H1 (cell line): ENCODE data around the gene WIPI1. TPM values are rescaled to one million over a fixed set of nuclear protein-coding genes. Genes with fewer than 3 reads are reported as not detected.

Experiments
- CTCF ChIA-PET: fragments of 300-600 bp; sonication (Branson Sonifier 250); formaldehyde crosslinking; loops from one replicate; lab custom pipeline; 2021; ENCODE audit not compliant: partially characterized antibody; lab: Charles Lee
- POLR2A ChIA-PET: fragments of 300-600 bp; sonication (Branson Sonifier 250); formaldehyde crosslinking; loops from one replicate; lab custom pipeline; 2021; ENCODE audit warnings: inconsistent platforms; ENCODE audit not compliant: partially characterized antibody; lab: Charles Lee
- DNase-seq, 2 experiments: peaks; one replicate each; pipeline versions ENCODE4 v3.0.0 to v3.0.0-alpha.2; 2010 to 2022; ENCODE audit warnings: low spot score in 2 of 2, low read depth in 1 of 2, mixed read lengths in 1 of 2
- FAIRE-seq: peaks from 2 replicates; lab custom pipeline; 2011; peaks lifted over from hg19 to GRCh38; lab: Jason Lieb, UNC
- H2AFZ ChIP-seq: 2 replicates; pipeline ENCODE4 v1.8.1; 2012; ENCODE audit warnings: low read length, inconsistent platforms
- H2AK5ac ChIP-seq: 2 replicates; pipeline ENCODE4 v1.6.1; 2013; ENCODE audit warnings: low read depth, low read length
- H2BK120ac ChIP-seq: replicated peaks from 2 replicates; pipeline ENCODE3; 2013; ENCODE audit warnings: low read depth, low read length, inconsistent platforms
- H2BK12ac ChIP-seq: 2 replicates; pipeline ENCODE4 v1.6.1; 2013; ENCODE audit warnings: low read depth, low read length
- H2BK15ac ChIP-seq: 2 replicates; pipeline ENCODE4 v1.6.1; 2013; ENCODE audit warnings: low read length
- H2BK20ac ChIP-seq: 2 replicates; pipeline ENCODE4 v1.6.1; 2013; ENCODE audit warnings: low read length
- H2BK5ac ChIP-seq: 2 replicates; pipeline ENCODE4 v1.6.1; 2013; ENCODE audit warnings: low read depth, low read length
- H3K14ac ChIP-seq: 2 replicates; pipeline ENCODE4 v1.6.1; 2013; ENCODE audit warnings: inconsistent platforms; ENCODE audit not compliant: insufficient read length
- H3K18ac ChIP-seq: 2 replicates; pipeline ENCODE4 v1.6.1; 2013; ENCODE audit warnings: low read length; ENCODE audit errors: extremely low read depth
- H3K23ac ChIP-seq: 2 replicates; pipeline ENCODE4 v1.6.1; 2013; ENCODE audit warnings: inconsistent platforms; ENCODE audit not compliant: insufficient read length
- H3K23me2 ChIP-seq: 2 replicates; pipeline ENCODE4 v1.6.1; 2013; ENCODE audit warnings: low read depth, low read length
- H3K27ac ChIP-seq: 2 replicates; pipeline ENCODE4 v1.6.1; 2011; ENCODE audit warnings: low read depth, low read length, inconsistent platforms
- H3K27me3 ChIP-seq, 4 experiments: replicated peaks in 1 of 4; 1 replicate in 1 of 4; 2 replicates in 3 of 4; pipeline versions ENCODE4 v1.6.1 to v1.8.1; 2011 to 2013; ENCODE audit warnings: low read length in 3 of 4, mild to moderate bottlenecking in 3 of 4, inconsistent platforms in 2 of 4, mixed read lengths in 2 of 4, moderate library complexity in 1 of 4; ENCODE audit not compliant: control insufficient read depth in 3 of 4, insufficient read depth in 3 of 4; ENCODE audit errors: extremely low read depth in 1 of 4
- H3K36me3 ChIP-seq, 4 experiments: 2 replicates each; pipeline versions ENCODE4 v1.6.1 to v1.8.1; 2011 to 2013; ENCODE audit warnings: mild to moderate bottlenecking in 4 of 4, low read length in 3 of 4, moderate library complexity in 2 of 4, control low read depth in 1 of 4, inconsistent platforms in 1 of 4; ENCODE audit not compliant: insufficient read depth in 4 of 4, control insufficient read depth in 2 of 4
- H3K4ac ChIP-seq: replicated peaks from 2 replicates; pipeline ENCODE3; 2013; ENCODE audit warnings: low read length, low read depth, mixed read lengths, inconsistent platforms; ENCODE audit not compliant: insufficient read length
- H3K4me1 ChIP-seq, 4 experiments: replicated peaks in 1 of 4; 1 replicate in 1 of 4; 2 replicates in 3 of 4; pipeline versions ENCODE4 v1.6.1 to v1.8.1; 2011 to 2013; ENCODE audit warnings: low read length in 3 of 4, inconsistent platforms in 2 of 4, mixed read lengths in 1 of 4; ENCODE audit not compliant: insufficient read depth in 4 of 4, control insufficient read depth in 3 of 4
- H3K4me2 ChIP-seq, 2 experiments: 2 replicates each; pipeline versions ENCODE4 v1.6.1 to v1.8.1; 2011 to 2013; ENCODE audit warnings: low read depth in 2 of 2, low read length in 2 of 2, control low read depth in 1 of 2, inconsistent platforms in 1 of 2, mild to moderate bottlenecking in 1 of 2; ENCODE audit not compliant: insufficient read depth in 1 of 2
- H3K4me3 ChIP-seq, 4 experiments: fragments of 200-600, 300-600 bp in 1 of 4; sonication (generic), shearing (Covaris generic), sonication (Bioruptor Twin) in 1 of 4; 2 replicates each; pipeline versions ENCODE4 v1.5.1 to v1.8.1; 2011 to 2016; ENCODE audit warnings: low read length in 4 of 4, low read depth in 3 of 4, control low read depth in 2 of 4, inconsistent platforms in 2 of 4, mild to moderate bottlenecking in 2 of 4, mixed read lengths in 1 of 4, moderate library complexity in 1 of 4; ENCODE audit not compliant: insufficient read depth in 2 of 4; ENCODE audit errors: extremely low read depth in 1 of 4
- H3K56ac ChIP-seq: replicated peaks from 2 replicates; pipeline ENCODE3; 2013; ENCODE audit warnings: low read depth, mild to moderate bottlenecking, mixed read lengths, low read length, inconsistent platforms; ENCODE audit not compliant: insufficient read length
- H3K79me1 ChIP-seq: 2 replicates; pipeline ENCODE4 v1.6.1; 2013; ENCODE audit warnings: low read depth, low read length, control low read depth
- H3K79me2 ChIP-seq, 2 experiments: 2 replicates each; pipeline versions ENCODE4 v1.6.1 to v1.8.1; 2012 to 2013; ENCODE audit warnings: low read length in 2 of 2, mild to moderate bottlenecking in 2 of 2, inconsistent platforms in 1 of 2; ENCODE audit not compliant: insufficient read depth in 2 of 2, control insufficient read depth in 1 of 2
- H3K9ac ChIP-seq, 4 experiments: replicated peaks in 1 of 4; 1 replicate in 1 of 4; 2 replicates in 3 of 4; pipeline versions ENCODE4 v1.6.1 to v1.8.1; 2011 to 2013; ENCODE audit warnings: low read depth in 3 of 4, low read length in 3 of 4, control low read depth in 2 of 4, mild to moderate bottlenecking in 2 of 4, moderate library complexity in 2 of 4, inconsistent platforms in 1 of 4; ENCODE audit errors: extremely low read depth in 1 of 4
- H3K9me3 ChIP-seq, 2 experiments: 2 replicates each; pipeline versions ENCODE4 v1.6.1 to v1.8.1; 2012 to 2013; ENCODE audit warnings: mild to moderate bottlenecking in 2 of 2, moderate library complexity in 2 of 2, control low read depth in 1 of 2, inconsistent platforms in 1 of 2, low read depth in 1 of 2, low read length in 1 of 2, mixed read lengths in 1 of 2; ENCODE audit not compliant: insufficient read depth in 2 of 2
- H4K20me1 ChIP-seq, 2 experiments: replicated peaks in 1 of 2; 2 replicates each; pipeline versions ENCODE3 to v1.8.1; 2011 to 2013; ENCODE audit warnings: inconsistent platforms in 2 of 2, low read length in 2 of 2, mild to moderate bottlenecking in 1 of 2; ENCODE audit not compliant: insufficient read depth in 2 of 2, control insufficient read depth in 1 of 2
- H4K5ac ChIP-seq: 2 replicates; pipeline ENCODE4 v1.6.1; 2013; ENCODE audit warnings: low read length, low read depth, mixed read lengths, inconsistent platforms; ENCODE audit not compliant: insufficient read length
- H4K8ac ChIP-seq: 2 replicates; pipeline ENCODE4 v1.8.0; 2013; ENCODE audit warnings: mild to moderate bottlenecking, moderate library complexity, low read length, inconsistent platforms; ENCODE audit not compliant: insufficient read depth; ENCODE audit errors: extremely low read depth
- H4K91ac ChIP-seq: replicated peaks from 2 replicates; pipeline ENCODE3; 2013; ENCODE audit warnings: low read length, mixed read lengths, inconsistent platforms; ENCODE audit not compliant: insufficient read length
- CHD1 ChIP-seq: IDR thresholded peaks from 2 replicates; pipeline ENCODE4 v1.6.1; 2012; ENCODE audit warnings: low read depth, low read length, improper control_type of control experiment
- EP300 ChIP-seq, 2 experiments: IDR thresholded peaks; 1 replicate in 1 of 2; 2 replicates in 1 of 2; pipeline ENCODE4 v1.6.1; 2011 to 2012; ENCODE audit warnings: low read depth in 2 of 2, low read length in 2 of 2, mild to moderate bottlenecking in 2 of 2, borderline replicate concordance in 1 of 2, inconsistent platforms in 1 of 2, moderate library complexity in 1 of 2
- FOSL1 ChIP-seq: IDR thresholded peaks from 2 replicates; pipeline ENCODE4 v1.6.1; 2011; ENCODE audit warnings: mild to moderate bottlenecking, low read depth, low read length, moderate library complexity; ENCODE audit not compliant: insufficient read depth
- KDM4A ChIP-seq: IDR thresholded peaks from one replicate; pipeline ENCODE4 v1.7.1; 2012; ENCODE audit warnings: low read depth, mild to moderate bottlenecking, moderate library complexity, low read length, inconsistent platforms; ENCODE audit not compliant: severe bottlenecking
- PHF8 ChIP-seq: fragments of 200-600 bp; sonication (generic); conservative IDR thresholded peaks from 2 replicates; pipeline ENCODE4 v1.7.1; 2012; ENCODE audit warnings: low read depth, mild to moderate bottlenecking, inconsistent platforms, low read length, moderate library complexity
- TBP ChIP-seq: IDR thresholded peaks from 2 replicates; pipeline ENCODE4 v1.6.1; 2011; ENCODE audit warnings: low read depth, low read length, improper control_type of control experiment
- WGBS, 2 experiments: shearing (Covaris generic) in 1 of 2; methylation state at CpG; one replicate each; pipeline versions ENCODE4 v1.1.6 to v1.1.7; 2013 to 2015; ENCODE audit warnings: low lambda C conversion rate in 2 of 2, mixed read lengths in 2 of 2, inconsistent platforms in 1 of 2, low coverage in 1 of 2, missing lambda C conversion rate in 1 of 2; ENCODE audit not compliant: insufficient replicate concordance in 2 of 2, insufficient coverage in 1 of 2, insufficient read length in 1 of 2; ENCODE audit errors: extremely low coverage in 1 of 2, missing lambda C conversion rate in 1 of 2; 5-methylcytosine and 5-hydroxymethylcytosine counted together
- long read RNA-seq, 2 experiments: library from RNA in 1 of 2; library from capped mRNA in 1 of 2; stranded (forward); transcript quantifications; one replicate each; pipeline ENCODE4 v2.0.0, GENCODE V29; 2021; ENCODE audit warnings: inconsistent platforms in 1 of 2
- polyA minus RNA-seq, 3 experiments: library from RNA; depleted of rRNA, polyadenylated mRNA; stranded (reverse); fragments of >200 nt; gene quantifications; 1 replicate in 2 of 3; 2 replicates in 1 of 3; pipeline ENCODE4 v1.2.3, GENCODE V29; 2011
- polyA plus RNA-seq, 7 experiments: library from polyadenylated mRNA; depleted of rRNA in 3 of 7; stranded (reverse) in 5 of 7; unstranded in 2 of 7; fragments of >200 nt in 5 of 7; fragments of 200-250 nt in 2 of 7; gene quantifications; 1 replicate in 5 of 7; 2 replicates in 1 of 7; 4 replicates in 1 of 7; pipeline versions ENCODE4 v1.2.1 to v1.2.3, GENCODE V29; 2011 to 2013; ENCODE audit warnings: missing spikeins in 2 of 7, mixed read lengths in 2 of 7
- total RNA-seq: library from RNA; stranded (reverse); fragmentation: NEBNext Ultra II Directional; extraction: Animal tissue kit (Norgen Biotek cat#: 25700); gene quantifications from 2 replicates; pipeline ENCODE4 v1.2.1, GENCODE V29; 2021

Gene WIPI1
- total RNA-seq (14.4 and 17.4 TPM in 2 replicates), polyA plus RNA-seq (2011; rRNA removed) (15.5 and 16.6 TPM in 2 replicates), polyA minus RNA-seq (2011; rRNA and poly(A)+ RNA removed) (21.9 and 24.0 TPM in 2 replicates)
- 21.5 TPM for polyA plus RNA-seq (2011; cell fraction: cytosol; rRNA removed)
- 24.8 TPM for polyA plus RNA-seq (2011; cell fraction: nucleus; rRNA removed)
- 15.9 to 18.8 TPM (median 17.5 TPM) in 4 replicates for polyA plus RNA-seq (2012, experiment 1 of 2)
- polyA plus RNA-seq (2012, experiment 2 of 2): 8.6 TPM
- 15.9 TPM for polyA plus RNA-seq (2013, experiment 1 of 2)
- 17.0 TPM for polyA plus RNA-seq (2013, experiment 2 of 2)
- polyA minus RNA-seq (2011; cell fraction: cytosol; rRNA and poly(A)+ RNA removed): 15.6 TPM
- polyA minus RNA-seq (2011; cell fraction: nucleus; rRNA and poly(A)+ RNA removed): 32.8 TPM
- long read RNA-seq, experiment 1, partial matches to known transcripts: 5 of 8 reads
- long read RNA-seq, experiment 1, other reads (novel, unspliced or antisense): 2 of 8 reads
- long read RNA-seq, experiment 2, partial matches to known transcripts: 2 of 3 reads
- long read RNA-seq, experiment 2, other reads (novel, unspliced or antisense): 1 of 3 reads

DNA sequence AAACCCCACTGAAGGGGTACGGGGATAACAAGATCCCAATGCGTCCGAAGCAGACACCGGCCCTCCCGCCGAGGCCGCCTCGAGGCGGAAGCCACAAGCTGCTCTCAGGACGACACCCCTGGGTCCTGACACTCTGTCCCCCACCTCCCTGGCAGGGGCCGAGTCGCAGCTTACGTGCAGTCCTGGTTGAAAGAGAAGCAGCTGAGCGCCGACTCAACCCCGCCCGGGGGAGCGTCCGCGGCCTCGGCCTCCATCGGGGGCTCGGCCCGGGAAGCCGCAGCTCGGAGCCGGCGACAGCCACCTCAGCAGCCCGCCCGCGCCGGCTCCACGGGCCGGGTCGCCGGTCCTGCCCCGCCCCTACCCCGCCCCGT lies at the start of gene WIPI1:
Gene WIPI1 (minus strand): TSS at position 329 of the 371 bp plus-strand sequence. CDS start 75 bp downstream, at position 254.
- peak; percentile 6 for TF ChIP-seq KDM4A
- TF ChIP-seq FOSL1: no peak
- no peak for TF ChIP-seq CHD1
- peak; percentile 34; the same call in 1 of the 2 replicates for TF ChIP-seq PHF8
- no peak for TF ChIP-seq EP300 (IDR thresholded peaks at IDR 0.05; ENCODE audit: borderline replicate concordance in 1 of 2, low read depth in 2 of 2, low read length in 2 of 2)
- no peak for TF ChIP-seq TBP
- Histone ChIP-seq H4K91ac (peak within 1 kb of the TSS; percentile 18), H3K27ac (peak within 1 kb of the TSS; percentile 30; the same call in 1 of the 2 replicates), H3K14ac (no peak within 1 kb of the TSS), H2BK15ac (no peak within 1 kb of the TSS), H2AFZ (peak within 1 kb of the TSS; percentile 59), H3K56ac (no peak within 1 kb of the TSS), H3K23me2 (peaks cover 8% of the 10 kb centered on the region; the same call in 1 of the 2 replicates), H3K4ac (peak within 1 kb of the TSS; percentile 55), H3K36me3 (no peaks in the 10 kb centered on the region), H3K18ac (0 out of 2 replicates have a peak within 1 kb of the TSS, but pooled peaks have one; percentile 56), H2AK5ac (no peak within 1 kb of the TSS), H3K23ac (no peak within 1 kb of the TSS), H3K4me1 (peaks cover 3 to 4% (median 3%) of the 10 kb centered on the region in 4 experiments; a peak in 5 of 7 replicates), H4K5ac (no peak within 1 kb of the TSS), H2BK12ac (no peak within 1 kb of the TSS; the same call in 1 of the 2 replicates), H2BK20ac (0 out of 2 replicates have a peak within 1 kb of the TSS, but pooled peaks have one; percentile 25), H3K9ac (peak within 1 kb of the TSS in 3 of 4 experiments; percentile 56 to 74 (median 65); a peak in 6 of 7 replicates), H3K79me2 (no peaks in the 10 kb centered on the region), H3K27me3 (no peaks in the 10 kb centered on the region), H4K20me1 (peaks cover 0 to 1% of the 10 kb centered on the region in 2 experiments), H3K4me2 (peak within 1 kb of the TSS; percentile 72 to 89), H2BK120ac (no peak within 1 kb of the TSS), H4K8ac (peak within 1 kb of the TSS; percentile 79; the same call in 1 of the 2 replicates), H3K4me3 (peak within 1 kb of the TSS; percentile 71 to 84 (median 78)), H3K79me1 (no peaks in the 10 kb centered on the region), H3K9me3 (no peaks in the 10 kb centered on the region), H2BK5ac (no peak within 1 kb of the TSS; the same call in 1 of the 2 replicates)
- ChIA-PET CTCF (interaction anchor here (1.1 to 4.1 kb wide), 4 partner anchors 8 to 22 kb away, joined by 3 to 25 read pairs (median 10); no protein-coding TSS in a partner anchor), POLR2A (interaction anchor here (1.1 to 3.0 kb wide), 5 partner anchors 11 to 258 kb away, joined by 3 to 9 read pairs (median 3); partner anchors contain the start of genes AMZ2, ARSG and PRKAR1A)
- no peak for FAIRE-seq
- WGBS, 2 experiments: 0% methylated on average over 8 of the region's 39 CpGs; no CpG with 5 or more reads in 1 of the 2 experiments
- peak in 1 of 2 experiments; percentile 81 for DNase-seq
